ENCODE data around the gene CERS1.

CERS1 gene

GRCh38 chr19:18901491-18901890 is 5.5 kb upstream of the CERS1 start:
- Histone ChIP-seq H3K4me3 (ENCODE audit: insufficient read length, low read depth) (no peak overlapping the region), H3K9ac (ENCODE audit: insufficient read length, low read depth) (no peak overlapping the region), H3K4me1 (ENCODE audit: insufficient read depth, insufficient read length) (peaks cover 12% of the 10 kb centered on the region), H3K36me3 (ENCODE audit: insufficient read depth, insufficient read length, low read length) (peaks cover 69% of the 10 kb centered on the region), H3K9me3 (ENCODE audit: insufficient read depth, low read length) (no peaks in the 10 kb centered on the region), H3K27me3 (ENCODE audit: insufficient read depth, insufficient read length) (no peaks in the 10 kb centered on the region)
- no peak for TF ChIP-seq ZNF274 (IDR thresholded peaks at IDR 0.05; ENCODE audit: low read depth, low read length)
- no peak for TF ChIP-seq YY1 (IDR thresholded peaks at IDR 0.05; ENCODE audit: insufficient read depth, insufficient read length)
- no peak for TF ChIP-seq SUZ12 (IDR thresholded peaks at IDR 0.05; ENCODE audit: extremely low read depth, insufficient read depth, insufficient read length)
- no peak for DNase-seq (ENCODE audit: low read depth, low spot score)

DNA sequence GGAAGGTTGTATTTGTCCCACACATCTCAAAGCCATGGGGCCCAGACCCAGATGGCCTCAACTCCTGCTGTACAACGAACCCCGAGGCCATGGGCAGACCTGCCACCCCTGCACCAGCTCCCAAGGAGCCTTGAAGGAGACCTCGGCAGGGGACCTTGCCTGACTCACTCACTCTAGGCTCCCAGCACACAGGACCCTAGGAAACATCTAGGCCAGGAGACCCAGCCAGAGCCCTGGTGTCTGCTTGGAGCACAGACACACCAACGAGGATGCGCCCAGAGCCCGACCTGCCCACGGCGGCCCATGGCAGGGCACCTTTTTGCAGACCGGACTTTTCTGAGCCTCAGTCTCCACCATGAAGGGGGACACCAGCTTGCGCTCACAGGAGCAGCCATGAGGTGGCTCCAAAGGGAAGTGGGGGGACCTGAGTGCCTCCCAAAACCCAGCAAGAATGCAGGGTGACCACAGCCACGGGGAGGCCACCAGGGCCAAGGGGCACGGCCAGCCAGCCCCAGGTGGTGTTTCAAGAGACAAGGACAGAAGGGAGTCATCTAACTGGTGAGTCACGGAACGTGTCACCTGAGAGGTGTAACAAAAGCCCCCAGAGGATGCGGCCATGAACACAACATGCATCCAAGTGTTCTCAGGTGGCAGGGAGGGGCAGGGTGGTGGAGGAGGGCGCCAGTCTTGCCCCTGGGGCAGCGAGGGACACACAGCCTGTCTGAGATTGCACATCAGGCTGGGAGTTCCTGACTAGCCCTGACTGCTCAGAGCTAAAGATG is 4.9 kb upstream of the CERS1 start:
- Histone ChIP-seq H3K9ac (ENCODE audit: insufficient read length, low read depth) (no peak overlapping the region), H3K9me3 (ENCODE audit: insufficient read depth, low read length) (no peaks in the 10 kb centered on the region), H3K27me3 (ENCODE audit: insufficient read depth, insufficient read length) (no peaks in the 10 kb centered on the region), H3K36me3 (ENCODE audit: insufficient read depth, insufficient read length, low read length) (peaks cover 64% of the 10 kb centered on the region), H3K4me3 (ENCODE audit: insufficient read length, low read depth) (no peak overlapping the region), H3K4me1 (ENCODE audit: insufficient read depth, insufficient read length) (peaks cover 12% of the 10 kb centered on the region)
- DNase-seq (ENCODE audit: low read depth, low spot score) = no peak
- TF ChIP-seq ZNF274 (IDR thresholded peaks at IDR 0.05; ENCODE audit: low read depth, low read length) (no peak), YY1 (IDR thresholded peaks at IDR 0.05; ENCODE audit: insufficient read depth, insufficient read length) (no peak), SUZ12 (IDR thresholded peaks at IDR 0.05; ENCODE audit: extremely low read depth, insufficient read depth, insufficient read length) (no peak)

- Histone ChIP-seq H3K9ac (ENCODE audit: insufficient read length, low read depth) (no peak overlapping the region), H3K4me1 (ENCODE audit: insufficient read depth, insufficient read length) (peaks cover 8% of the 10 kb centered on the region), H3K9me3 (ENCODE audit: insufficient read depth, low read length) (no peaks in the 10 kb centered on the region), H3K36me3 (ENCODE audit: insufficient read depth, insufficient read length, low read length) (peaks cover 54% of the 10 kb centered on the region), H3K27me3 (ENCODE audit: insufficient read depth, insufficient read length) (no peaks in the 10 kb centered on the region), H3K4me3 (ENCODE audit: insufficient read length, low read depth) (no peak overlapping the region)
- TF ChIP-seq SUZ12 (IDR thresholded peaks at IDR 0.05; ENCODE audit: extremely low read depth, insufficient read depth, insufficient read length) = no peak
- DNase-seq (ENCODE audit: low read depth, low spot score) = no peak
These were observed 3.9 kb upstream of the CERS1 start for GRCh38 chr19:18899624-18900560.

GRCh38 chr19:18898607-18899408 is 2.9 kb upstream of the CERS1 start:
- TF ChIP-seq ZNF274 (IDR thresholded peaks at IDR 0.05; ENCODE audit: low read depth, low read length) (no peak), YY1 (IDR thresholded peaks at IDR 0.05; ENCODE audit: insufficient read depth, insufficient read length) (no peak), SUZ12 (IDR thresholded peaks at IDR 0.05; ENCODE audit: extremely low read depth, insufficient read depth, insufficient read length) (no peak)
- no peaks in the 10 kb centered on the region for H3K27me3 ChIP-seq (ENCODE audit: insufficient read depth, insufficient read length)
- no peak for DNase-seq (ENCODE audit: low read depth, low spot score)
- no peaks in the 10 kb centered on the region for H3K9me3 ChIP-seq (ENCODE audit: insufficient read depth, low read length)
- H3K4me1 ChIP-seq (ENCODE audit: insufficient read depth, insufficient read length) = peaks cover 10% of the 10 kb centered on the region
- H3K4me3 ChIP-seq (ENCODE audit: insufficient read length, low read depth) = no peak overlapping the region
- peaks cover 44% of the 10 kb centered on the region for H3K36me3 ChIP-seq (ENCODE audit: insufficient read depth, insufficient read length, low read length)
- H3K9ac ChIP-seq (ENCODE audit: insufficient read length, low read depth) = peak overlapping the region; percentile 10

- H3K4me1 ChIP-seq (ENCODE audit: insufficient read depth, insufficient read length) = peaks cover 10% of the 10 kb centered on the region
- H3K9ac ChIP-seq (ENCODE audit: insufficient read length, low read depth) = peak overlapping the region; percentile 10
- H3K36me3 ChIP-seq (ENCODE audit: insufficient read depth, insufficient read length, low read length) = peaks cover 41% of the 10 kb centered on the region
- H3K27me3 ChIP-seq (ENCODE audit: insufficient read depth, insufficient read length) = no peaks in the 10 kb centered on the region
- H3K4me3 ChIP-seq (ENCODE audit: insufficient read length, low read depth) = no peak overlapping the region
- TF ChIP-seq ZNF274 (IDR thresholded peaks at IDR 0.05; ENCODE audit: low read depth, low read length) = no peak
- TF ChIP-seq YY1 (IDR thresholded peaks at IDR 0.05; ENCODE audit: insufficient read depth, insufficient read length) = no peak
- TF ChIP-seq SUZ12 (IDR thresholded peaks at IDR 0.05; ENCODE audit: extremely low read depth, insufficient read depth, insufficient read length) = no peak
- no peaks in the 10 kb centered on the region for H3K9me3 ChIP-seq (ENCODE audit: insufficient read depth, low read length)
- DNase-seq (ENCODE audit: low read depth, low spot score) = no peak
These were observed 2.2 kb upstream of the CERS1 start for GRCh38 chr19:18898081-18898606.

DNA sequence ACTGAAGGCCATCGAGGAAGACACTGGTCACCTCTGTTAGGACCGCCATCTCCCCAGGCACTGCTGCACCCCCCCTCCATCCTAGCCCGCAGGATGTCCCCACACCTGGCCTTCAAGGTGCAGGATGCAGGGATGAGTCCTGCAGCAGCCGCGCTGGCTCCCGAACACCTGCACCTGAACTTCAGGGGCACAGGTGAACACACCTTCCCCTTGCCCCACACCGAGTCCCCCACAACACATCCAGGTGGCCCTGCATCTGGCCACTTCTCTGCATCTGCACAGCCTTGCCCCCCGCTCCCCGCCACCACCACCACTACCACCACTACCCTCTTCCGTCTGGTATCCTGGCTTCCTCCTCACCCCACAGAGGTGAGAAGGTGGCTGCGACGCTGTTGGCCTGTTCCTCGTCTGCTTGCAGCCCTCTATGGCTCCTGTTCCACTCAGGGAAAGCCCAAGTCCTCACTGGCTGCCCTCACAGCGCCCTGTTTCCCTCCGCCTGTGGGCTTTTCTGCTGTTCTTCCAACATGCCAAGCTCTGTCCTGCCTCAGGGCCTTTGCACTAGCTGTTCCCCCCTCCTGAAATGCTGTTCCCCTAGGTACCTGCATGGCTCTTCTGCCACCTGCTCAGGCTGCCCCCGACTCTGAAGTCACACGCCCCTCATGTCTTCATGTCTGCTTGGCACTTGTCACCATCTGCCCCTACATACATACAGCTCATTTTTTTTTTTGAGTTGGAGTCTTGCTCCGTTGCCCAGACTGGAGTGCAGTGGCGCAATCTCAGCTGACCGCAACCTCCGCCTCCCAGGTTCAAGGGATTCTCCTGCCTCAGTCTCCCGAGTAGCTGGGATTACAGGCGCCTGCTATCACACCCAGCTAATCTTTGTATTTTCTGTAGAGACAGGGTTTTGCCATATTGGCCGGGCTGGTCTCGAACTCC is 1.4 kb upstream of the CERS1 start:
- peaks cover 39% of the 10 kb centered on the region for H3K36me3 ChIP-seq (ENCODE audit: insufficient read depth, insufficient read length, low read length)
- H3K9ac ChIP-seq (ENCODE audit: insufficient read length, low read depth) = no peak overlapping the region
- H3K4me3 ChIP-seq (ENCODE audit: insufficient read length, low read depth) = no peak overlapping the region
- no peaks in the 10 kb centered on the region for H3K27me3 ChIP-seq (ENCODE audit: insufficient read depth, insufficient read length)
- no peak for TF ChIP-seq YY1 (IDR thresholded peaks at IDR 0.05; ENCODE audit: insufficient read depth, insufficient read length)
- no peak for TF ChIP-seq SUZ12 (IDR thresholded peaks at IDR 0.05; ENCODE audit: extremely low read depth, insufficient read depth, insufficient read length)
- no peak for TF ChIP-seq ZNF274 (IDR thresholded peaks at IDR 0.05; ENCODE audit: low read depth, low read length)
- DNase-seq (ENCODE audit: low read depth, low spot score) = no peak
- peaks cover 10% of the 10 kb centered on the region for H3K4me1 ChIP-seq (ENCODE audit: insufficient read depth, insufficient read length)
- H3K9me3 ChIP-seq (ENCODE audit: insufficient read depth, low read length) = no peaks in the 10 kb centered on the region

Data from NT2/D1 (cell line).